Thyroid gland (tissue), 4 donors: ENCODE results near the gene CHST1.

ENCODE experiments used
- POLR2A ChIP-seq, 2 donors: fragments of 450-650 bp; IDR thresholded peaks; one replicate each; pipeline ENCODE4 v1.6.1; 2017; ENCODE audit warnings: antibody characterized with exemption in 2 of 2, mild to moderate bottlenecking in 2 of 2, moderate library complexity in 1 of 2
- TF ChIP-seq, protein P1 (sequence below), 6 experiments: fragments of 200-600 bp in 3 of 6; fragments of 450-650 bp in 3 of 6; sonication (generic) in 3 of 6; IDR thresholded peaks; one replicate each; pipeline ENCODE4 v1.5.1; 2016 to 2019; ENCODE audit warnings: antibody characterized with exemption in 6 of 6, mild to moderate bottlenecking in 2 of 6, inconsistent platforms in 1 of 6, moderate library complexity in 1 of 6

DNA sequence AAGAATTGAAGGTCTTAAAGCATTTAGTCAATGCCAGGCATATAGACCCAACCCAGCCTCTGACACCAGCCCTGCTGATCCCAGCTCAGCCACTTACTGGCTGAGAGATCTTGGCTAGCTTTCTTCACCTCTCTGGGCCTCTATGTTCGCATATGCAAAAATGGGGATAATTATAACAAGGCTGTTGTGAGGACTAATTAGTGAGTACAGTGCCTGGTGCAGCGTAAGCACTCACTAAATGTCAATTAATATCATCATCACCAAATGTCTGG is 10.5 kb downstream of the CHST1 start:
- TF ChIP-seq, protein P1, sequence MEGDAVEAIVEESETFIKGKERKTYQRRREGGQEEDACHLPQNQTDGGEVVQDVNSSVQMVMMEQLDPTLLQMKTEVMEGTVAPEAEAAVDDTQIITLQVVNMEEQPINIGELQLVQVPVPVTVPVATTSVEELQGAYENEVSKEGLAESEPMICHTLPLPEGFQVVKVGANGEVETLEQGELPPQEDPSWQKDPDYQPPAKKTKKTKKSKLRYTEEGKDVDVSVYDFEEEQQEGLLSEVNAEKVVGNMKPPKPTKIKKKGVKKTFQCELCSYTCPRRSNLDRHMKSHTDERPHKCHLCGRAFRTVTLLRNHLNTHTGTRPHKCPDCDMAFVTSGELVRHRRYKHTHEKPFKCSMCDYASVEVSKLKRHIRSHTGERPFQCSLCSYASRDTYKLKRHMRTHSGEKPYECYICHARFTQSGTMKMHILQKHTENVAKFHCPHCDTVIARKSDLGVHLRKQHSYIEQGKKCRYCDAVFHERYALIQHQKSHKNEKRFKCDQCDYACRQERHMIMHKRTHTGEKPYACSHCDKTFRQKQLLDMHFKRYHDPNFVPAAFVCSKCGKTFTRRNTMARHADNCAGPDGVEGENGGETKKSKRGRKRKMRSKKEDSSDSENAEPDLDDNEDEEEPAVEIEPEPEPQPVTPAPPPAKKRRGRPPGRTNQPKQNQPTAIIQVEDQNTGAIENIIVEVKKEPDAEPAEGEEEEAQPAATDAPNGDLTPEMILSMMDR (IDR thresholded peaks at IDR 0.05), result no peak
- TF ChIP-seq POLR2A (IDR thresholded peaks at IDR 0.05), result no peak
